ENCODE data around the gene PFDN2. TPM values are rescaled to one million over a fixed set of nuclear protein-coding genes. Genes with fewer than 3 reads are reported as not detected.

Gene PFDN2
- total and polyA plus RNA-seq, 12 donors, result 33.6 to 452 (median 57.1) TPM

- Histone ChIP-seq H3K4me3 (no peak overlapping the region), H3K27me3 (no peaks in the 10 kb centered on the region), H3K36me3 (replicated peaks in 1 of 2) (no peaks in the 10 kb centered on the region), H3K9me3 (replicated peaks in 1 of 3) (no peaks in the 10 kb centered on the region), H3K27ac (peak overlapping the region in 1 of 5 donors; percentile 49), H3K4me1 (replicated peaks in 1 of 2) (peaks cover 0 to 7% of the 10 kb centered on the region in 2 donors)
- WGBS, 4 donors, result 79 to 90% (median 85%) methylated on average over 2 of the region's 2 CpGs
- TF ChIP-seq CTCF (IDR thresholded peaks at IDR 0.05) (no peak), POLR2A (IDR thresholded peaks at IDR 0.05) (no peak)
- no peak for DNase-seq
- intact Hi-C loops (cut with DNase I), result no loop called here
These were observed 35.4 kb downstream of the PFDN2 start for GRCh38 chr1:161082483-161082882.

- Histone ChIP-seq H3K27ac (no peak overlapping the region), H3K4me3 (no peak overlapping the region), H3K36me3 (replicated peaks in 1 of 2) (no peaks in the 10 kb centered on the region), H3K27me3 (no peaks in the 10 kb centered on the region), H3K9me3 (replicated peaks in 1 of 3) (no peaks in the 10 kb centered on the region), H3K4me1 (replicated peaks in 1 of 2) (peaks cover 0 to 7% of the 10 kb centered on the region in 2 donors)
- WGBS, 4 donors, result 73 to 78% (median 76%) methylated on average over 5 of the region's 5 CpGs
- TF ChIP-seq CTCF (IDR thresholded peaks at IDR 0.05) (no peak), POLR2A (IDR thresholded peaks at IDR 0.05) (no peak)
- no peak for DNase-seq
- intact Hi-C loops (cut with DNase I), result no loop called here
These were observed 36.3 kb downstream of the PFDN2 start for GRCh38 chr1:161081519-161081918.

GRCh38 chr1:161080441-161081405 is 37.1 kb downstream of the PFDN2 start:
- no peak for TF ChIP-seq POLR2A (IDR thresholded peaks at IDR 0.05)
- no peak for TF ChIP-seq CTCF (IDR thresholded peaks at IDR 0.05)
- intact Hi-C loops (cut with DNase I), result no loop called here
- DNase-seq, result no peak
- Histone ChIP-seq H3K4me1 (replicated peaks in 1 of 2) (peaks cover 0 to 7% of the 10 kb centered on the region in 2 donors), H3K9me3 (replicated peaks in 1 of 3) (no peaks in the 10 kb centered on the region), H3K27ac (no peak overlapping the region), H3K27me3 (no peaks in the 10 kb centered on the region), H3K36me3 (replicated peaks in 1 of 2) (no peaks in the 10 kb centered on the region), H3K4me3 (no peak overlapping the region)
- WGBS, 4 donors, result 80 to 88% (median 83%) methylated on average over 5 of the region's 5 CpGs

GRCh38 chr1:161079436-161080110 is 38.3 kb downstream of the PFDN2 start:
- intact Hi-C loops (cut with DNase I), result no loop called here
- Histone ChIP-seq H3K36me3 (replicated peaks in 1 of 2) (no peaks in the 10 kb centered on the region), H3K9me3 (replicated peaks in 1 of 3) (no peaks in the 10 kb centered on the region), H3K4me3 (no peak overlapping the region), H3K27me3 (no peaks in the 10 kb centered on the region), H3K27ac (no peak overlapping the region), H3K4me1 (replicated peaks in 1 of 2) (peaks cover 0 to 7% of the 10 kb centered on the region in 2 donors)
- TF ChIP-seq POLR2A (IDR thresholded peaks at IDR 0.05) (no peak), CTCF (IDR thresholded peaks at IDR 0.05) (no peak)
- no peak for DNase-seq
- 53 to 68% (median 57%) methylated on average over 16 to 41 of the region's 41 CpGs for WGBS, 4 donors

Data from adrenal gland (tissue), 12 donors.